Panc1 (cell line): ENCODE data around the gene WIPF1. TPM values are rescaled to one million over a fixed set of nuclear protein-coding genes. Genes with fewer than 3 reads are reported as not detected.

Experiments
- ATAC-seq: fragments of 200-7000 bp; cut with Tn5 transposase; 2 replicates; pipeline ENCODE4 v1.9.1; 2020; ENCODE audit warnings: mild to moderate bottlenecking, moderate library complexity
- BruUV-seq: library from RNA; stranded (reverse); fragments of 400-500 nt; replicated peaks from 2 replicates; lab custom pipeline; 2021; lab: Mats Ljungman, UMichigan
- CTCF ChIA-PET: fragments of 300-600 bp; sonication (Branson Sonifier 250); formaldehyde crosslinking; loops from one replicate; lab custom pipeline; 2022; ENCODE audit warnings: antibody characterized with exemption; lab: Charles Lee
- POLR2A ChIA-PET: fragments of 300-600 bp; sonication (Branson Sonifier 250); formaldehyde crosslinking; loops from one replicate; lab custom pipeline; 2022; ENCODE audit warnings: antibody characterized with exemption; lab: Charles Lee
- DNase-seq: peaks from one replicate; pipeline ENCODE4 v3.0.0-alpha.2; 2010; ENCODE audit warnings: low read depth, low spot score
- H3K27ac ChIP-seq: 2 replicates; pipeline ENCODE4 v1.5.1; 2011; ENCODE audit warnings: mild to moderate bottlenecking, low read length, inconsistent platforms
- H3K27me3 ChIP-seq: fragments of 200-500 bp; sonication (Bioruptor generic); 2 replicates; pipeline ENCODE4 v1.6.0; 2014; ENCODE audit warnings: low read length, inconsistent platforms; ENCODE audit not compliant: control insufficient read depth, insufficient read depth
- H3K36me3 ChIP-seq: fragments of 200-500 bp; sonication (Bioruptor generic); 2 replicates; pipeline ENCODE4 v1.5.1; 2014; ENCODE audit warnings: inconsistent platforms, mild to moderate bottlenecking, low read length, moderate library complexity; ENCODE audit not compliant: control insufficient read depth, insufficient read depth
- H3K4me1 ChIP-seq: 2 replicates; pipeline ENCODE4 v1.5.1; 2011; ENCODE audit warnings: inconsistent platforms, mild to moderate bottlenecking, low read length, moderate library complexity; ENCODE audit not compliant: control insufficient read depth, insufficient read depth
- H3K4me3 ChIP-seq, 2 experiments: 2 replicates each; pipeline ENCODE4 v1.5.1; 2011 to 2012; ENCODE audit warnings: low read depth in 2 of 2, low read length in 2 of 2, mild to moderate bottlenecking in 2 of 2, inconsistent platforms in 1 of 2, moderate library complexity in 1 of 2
- H3K9me3 ChIP-seq: fragments of 200-500 bp; sonication (Bioruptor generic); 2 replicates; pipeline ENCODE4 v1.5.1; 2014; ENCODE audit warnings: low read depth, mild to moderate bottlenecking, inconsistent platforms, low read length, moderate library complexity; ENCODE audit not compliant: control insufficient read depth, insufficient read depth
- POLR2AphosphoS5 ChIP-seq: IDR thresholded peaks from 2 replicates; pipeline ENCODE4 v1.6.1; 2012; ENCODE audit warnings: mild to moderate bottlenecking, low read depth, low read length, moderate library complexity
- SIN3A ChIP-seq: IDR thresholded peaks from 2 replicates; pipeline ENCODE4 v1.6.1; 2012; ENCODE audit warnings: low read depth, mild to moderate bottlenecking, low read length, moderate library complexity, borderline replicate concordance; ENCODE audit not compliant: insufficient read depth
- TCF7L2 ChIP-seq: IDR thresholded peaks from 2 replicates; pipeline ENCODE4 v1.6.1; 2011; ENCODE audit warnings: mild to moderate bottlenecking, low read depth, low read length, inconsistent platforms
- in situ Hi-C: cut with HindIII; loops from 2 replicates; pipeline ENCODE4 v1.10.0; 2016; ENCODE audit warnings: low sequenced_read_pairs, low pct_unique_long_range_greater_than_20kb
- intact Hi-C: fragments of 100-400 bp; cut with micrococcal nuclease; formaldehyde crosslinking; loops from one replicate; pipeline ENCODE4 v1.10.0; 2022; ENCODE audit not compliant: unreplicated experiment
- total RNA-seq: library from RNA; stranded (reverse); gene quantifications from one replicate; pipeline ENCODE4 v1.2.1, GENCODE V29; 2021; ENCODE audit not compliant: unreplicated experiment
- TF ChIP-seq, protein P1 (sequence below): fragments of 450-650 bp; IDR thresholded peaks from 2 replicates; pipeline ENCODE4 v1.5.1; 2017; ENCODE audit warnings: mild to moderate bottlenecking
- TF ChIP-seq, protein P2 (sequence below), 2 experiments: IDR thresholded peaks; 2 replicates each; pipeline ENCODE4 v1.6.1; 2011 to 2012; ENCODE audit warnings: low read depth in 2 of 2, control low read depth in 1 of 2, low read length in 1 of 2, mild to moderate bottlenecking in 1 of 2, moderate library complexity in 1 of 2; ENCODE audit not compliant: insufficient read depth in 1 of 2

WIPF1 gene
- total RNA-seq, 1 experiment from 2014 or later: 8.3 TPM

DNA sequence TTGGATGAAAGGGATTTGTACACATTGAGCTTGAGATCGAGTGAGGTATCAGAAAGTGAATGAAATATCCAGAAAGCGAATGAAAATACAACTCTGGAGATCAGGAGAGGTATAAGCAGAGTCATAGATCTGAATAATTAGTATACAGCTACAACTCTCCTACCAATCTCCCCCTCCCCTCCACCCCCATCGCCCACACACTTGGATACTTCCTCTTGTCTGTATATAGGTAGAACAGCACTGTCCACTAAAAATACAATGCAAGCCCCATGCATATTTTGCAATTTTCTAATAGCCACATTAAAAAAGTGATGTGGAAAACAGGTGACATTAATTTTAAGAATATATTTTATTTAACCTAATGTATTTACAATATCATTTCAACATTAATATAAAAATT, 23.7 kb upstream of the WIPF1 start:
- H3K27me3 ChIP-seq: no peaks in the 10 kb centered on the region
- no TSS peak for BruUV-seq
- H3K9me3 ChIP-seq: no peaks in the 10 kb centered on the region
- no peaks in the 10 kb centered on the region for H3K36me3 ChIP-seq
- TF ChIP-seq SIN3A: no peak
- TF ChIP-seq POLR2AphosphoS5: no peak
- TF ChIP-seq, protein P1, sequence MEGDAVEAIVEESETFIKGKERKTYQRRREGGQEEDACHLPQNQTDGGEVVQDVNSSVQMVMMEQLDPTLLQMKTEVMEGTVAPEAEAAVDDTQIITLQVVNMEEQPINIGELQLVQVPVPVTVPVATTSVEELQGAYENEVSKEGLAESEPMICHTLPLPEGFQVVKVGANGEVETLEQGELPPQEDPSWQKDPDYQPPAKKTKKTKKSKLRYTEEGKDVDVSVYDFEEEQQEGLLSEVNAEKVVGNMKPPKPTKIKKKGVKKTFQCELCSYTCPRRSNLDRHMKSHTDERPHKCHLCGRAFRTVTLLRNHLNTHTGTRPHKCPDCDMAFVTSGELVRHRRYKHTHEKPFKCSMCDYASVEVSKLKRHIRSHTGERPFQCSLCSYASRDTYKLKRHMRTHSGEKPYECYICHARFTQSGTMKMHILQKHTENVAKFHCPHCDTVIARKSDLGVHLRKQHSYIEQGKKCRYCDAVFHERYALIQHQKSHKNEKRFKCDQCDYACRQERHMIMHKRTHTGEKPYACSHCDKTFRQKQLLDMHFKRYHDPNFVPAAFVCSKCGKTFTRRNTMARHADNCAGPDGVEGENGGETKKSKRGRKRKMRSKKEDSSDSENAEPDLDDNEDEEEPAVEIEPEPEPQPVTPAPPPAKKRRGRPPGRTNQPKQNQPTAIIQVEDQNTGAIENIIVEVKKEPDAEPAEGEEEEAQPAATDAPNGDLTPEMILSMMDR: no peak
- TF ChIP-seq, protein P2, sequence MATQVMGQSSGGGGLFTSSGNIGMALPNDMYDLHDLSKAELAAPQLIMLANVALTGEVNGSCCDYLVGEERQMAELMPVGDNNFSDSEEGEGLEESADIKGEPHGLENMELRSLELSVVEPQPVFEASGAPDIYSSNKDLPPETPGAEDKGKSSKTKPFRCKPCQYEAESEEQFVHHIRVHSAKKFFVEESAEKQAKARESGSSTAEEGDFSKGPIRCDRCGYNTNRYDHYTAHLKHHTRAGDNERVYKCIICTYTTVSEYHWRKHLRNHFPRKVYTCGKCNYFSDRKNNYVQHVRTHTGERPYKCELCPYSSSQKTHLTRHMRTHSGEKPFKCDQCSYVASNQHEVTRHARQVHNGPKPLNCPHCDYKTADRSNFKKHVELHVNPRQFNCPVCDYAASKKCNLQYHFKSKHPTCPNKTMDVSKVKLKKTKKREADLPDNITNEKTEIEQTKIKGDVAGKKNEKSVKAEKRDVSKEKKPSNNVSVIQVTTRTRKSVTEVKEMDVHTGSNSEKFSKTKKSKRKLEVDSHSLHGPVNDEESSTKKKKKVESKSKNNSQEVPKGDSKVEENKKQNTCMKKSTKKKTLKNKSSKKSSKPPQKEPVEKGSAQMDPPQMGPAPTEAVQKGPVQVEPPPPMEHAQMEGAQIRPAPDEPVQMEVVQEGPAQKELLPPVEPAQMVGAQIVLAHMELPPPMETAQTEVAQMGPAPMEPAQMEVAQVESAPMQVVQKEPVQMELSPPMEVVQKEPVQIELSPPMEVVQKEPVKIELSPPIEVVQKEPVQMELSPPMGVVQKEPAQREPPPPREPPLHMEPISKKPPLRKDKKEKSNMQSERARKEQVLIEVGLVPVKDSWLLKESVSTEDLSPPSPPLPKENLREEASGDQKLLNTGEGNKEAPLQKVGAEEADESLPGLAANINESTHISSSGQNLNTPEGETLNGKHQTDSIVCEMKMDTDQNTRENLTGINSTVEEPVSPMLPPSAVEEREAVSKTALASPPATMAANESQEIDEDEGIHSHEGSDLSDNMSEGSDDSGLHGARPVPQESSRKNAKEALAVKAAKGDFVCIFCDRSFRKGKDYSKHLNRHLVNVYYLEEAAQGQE (IDR thresholded peaks at IDR 0.05; ENCODE audit: insufficient read depth in 1 of 2, low read depth in 2 of 2, low read length in 1 of 2): no peak
- TF ChIP-seq TCF7L2: no peak
- DNase-seq (no peak), ATAC-seq (no peak)
- intact Hi-C loops: no loop called here
- H3K4me3 ChIP-seq: no peak overlapping the region
- in situ Hi-C loops: no loop called here
- CTCF ChIA-PET: no interaction called here
- H3K4me1 ChIP-seq: no peaks in the 10 kb centered on the region
- no peak overlapping the region for H3K27ac ChIP-seq
- POLR2A ChIA-PET: no interaction called here

DNA sequence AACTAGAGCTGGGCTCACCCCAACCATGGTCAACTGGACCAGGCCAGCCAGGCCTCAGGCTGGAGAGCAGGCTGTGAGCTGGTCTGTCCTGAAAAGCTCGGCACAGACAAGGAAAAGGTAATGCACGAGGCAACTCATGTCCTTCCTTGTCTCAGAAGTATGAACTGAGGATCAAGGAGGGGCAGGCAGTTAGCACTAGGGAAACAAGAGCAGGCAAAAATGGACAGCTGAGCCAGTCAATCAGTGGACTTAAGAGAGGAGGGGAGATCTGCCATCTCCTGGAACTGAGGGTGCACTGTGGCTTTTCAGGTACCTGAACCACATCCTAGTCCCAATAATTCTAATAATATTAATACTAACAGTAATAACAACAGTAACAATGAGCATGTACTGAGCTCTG, 20.6 kb upstream of the WIPF1 start:
- no TSS peak for BruUV-seq
- H3K27me3 ChIP-seq: no peaks in the 10 kb centered on the region
- ChIA-PET CTCF (no interaction called here), POLR2A (interaction anchor here (0.6 kb wide), 1 partner anchor 130 kb away, joined by 3 read pairs; no protein-coding TSS in a partner anchor)
- H3K36me3 ChIP-seq: no peaks in the 10 kb centered on the region
- no peak for ATAC-seq
- no peaks in the 10 kb centered on the region for H3K9me3 ChIP-seq
- in situ Hi-C loops (no loop called here), intact Hi-C loops (no loop called here)
- peaks cover 5% of the 10 kb centered on the region; the same call in 1 of the 2 replicates for H3K4me1 ChIP-seq
- DNase-seq: no peak
- H3K27ac ChIP-seq: no peak overlapping the region
- TF ChIP-seq, protein P1: no peak
- TF ChIP-seq POLR2AphosphoS5: no peak
- TF ChIP-seq TCF7L2: no peak
- TF ChIP-seq, protein P2 (IDR thresholded peaks at IDR 0.05; ENCODE audit: insufficient read depth in 1 of 2, low read depth in 2 of 2, low read length in 1 of 2): no peak
- TF ChIP-seq SIN3A: no peak
- no peak overlapping the region for H3K4me3 ChIP-seq
